Activated CD4-positive, CD25-positive, alpha-beta regulatory T cell treated with anti-CD3 and anti-CD28 coated beads, Interleukin-2, amount 50 U/mL, for 16 hours (primary cell): ENCODE measurements around the gene IL17F.

ENCODE experiments used
- DNase-seq: peaks from one replicate; pipeline ENCODE4 v3.0.0-alpha.2; 2020; ENCODE audit warnings: low read depth, low spot score

Gene IL17F

DNA sequence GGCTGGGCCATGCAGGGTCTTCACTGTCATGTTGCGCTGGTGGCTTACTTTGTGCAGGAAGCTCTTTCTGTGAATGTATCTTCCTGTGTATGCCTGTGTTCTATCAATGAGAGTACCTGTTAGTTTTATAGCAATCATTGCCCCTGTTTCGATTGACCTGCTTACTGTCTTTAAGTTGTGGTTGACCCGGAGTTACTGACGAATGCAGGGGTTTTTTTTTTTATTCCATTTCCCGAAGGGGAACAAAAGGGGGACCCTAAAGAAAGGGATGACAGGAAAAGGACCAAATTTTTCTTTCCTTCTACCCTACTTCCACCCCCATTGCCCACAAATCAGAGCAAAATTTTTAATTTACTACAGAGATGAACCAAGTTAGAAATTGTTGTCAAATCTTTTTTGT lies at the start of gene IL17F:
IL17F (minus strand) TSS at position 101 of the 400 bp plus-strand sequence; CDS start at position 30, 71 bp downstream.
- no peak for DNase-seq

- no peak for DNase-seq
These were observed 48.8 kb upstream of the IL17F start for GRCh38 chr6:52293067-52293466.

DNA sequence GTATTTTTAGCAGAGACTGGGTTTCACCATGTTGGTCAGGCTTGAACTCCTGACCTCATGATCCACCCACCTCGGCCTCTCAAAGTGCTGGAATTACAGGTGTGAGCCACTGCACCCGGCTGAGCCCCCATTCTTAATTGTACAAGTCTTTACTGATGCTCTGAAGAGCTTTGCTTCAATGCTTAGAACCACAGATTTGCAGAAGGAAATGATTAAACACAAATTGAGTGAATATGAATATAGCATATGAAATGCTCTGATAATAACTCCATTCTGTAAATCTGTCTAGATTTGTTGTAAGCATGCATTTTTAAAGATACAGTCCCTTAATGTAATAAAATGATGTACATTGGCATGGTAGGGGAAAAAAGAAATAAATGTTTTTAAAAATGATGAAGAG lies 44.5 kb upstream of the IL17F start:
- no peak for DNase-seq

- DNase-seq: no peak
These were observed 43.9 kb upstream of the IL17F start for GRCh38 chr6:52288216-52288615.

- DNase-seq: peak; percentile 27
These were observed 42.6 kb upstream of the IL17F start for GRCh38 chr6:52286798-52287432.

GRCh38 chr6:52285177-52286068 lies 41.1 kb upstream of the IL17F start:
- no peak for DNase-seq

DNA sequence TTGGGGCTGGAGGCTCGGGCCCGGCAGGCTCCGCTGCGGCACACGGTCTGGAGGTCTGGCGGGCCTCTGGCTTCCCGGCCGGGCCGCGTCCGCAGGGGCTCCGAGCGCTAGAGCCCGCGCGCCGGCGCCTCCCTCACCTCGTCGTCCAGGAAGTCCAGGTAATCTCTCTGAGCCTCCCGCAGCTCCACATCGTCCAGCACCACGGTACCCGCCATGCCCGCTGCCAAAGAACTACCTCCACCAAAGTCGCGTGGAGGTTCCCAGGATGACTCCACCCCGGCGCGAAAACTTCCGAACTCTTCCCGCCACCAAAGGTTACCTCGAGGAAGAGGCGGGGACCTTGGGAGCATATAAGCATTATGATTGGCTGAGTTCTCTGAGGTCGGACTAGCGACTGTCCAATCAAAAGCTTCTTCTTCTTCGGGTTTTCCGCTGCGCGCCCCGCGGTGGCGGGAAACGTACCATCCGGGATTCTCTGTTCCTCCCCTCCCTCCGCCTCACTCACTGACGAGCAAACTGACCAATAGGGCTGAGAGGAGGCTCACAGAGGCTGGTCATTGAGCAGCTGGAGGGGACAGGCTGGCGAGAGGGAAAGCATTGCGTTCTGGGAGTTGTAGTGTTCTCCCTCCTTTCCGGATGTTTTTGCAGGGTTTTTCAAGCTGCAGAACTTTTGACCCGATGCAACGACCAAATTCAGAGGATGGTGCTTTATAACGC lies 40.3 kb upstream of the IL17F start, which contains the start of gene MCM3:
MCM3 (minus strand) TSS at position 283 of the 717 bp plus-strand sequence; CDS start at position 215, 68 bp downstream.
- peak; percentile 88 for DNase-seq

GRCh38 chr6:52284131-52284459 lies 39.8 kb upstream of the IL17F start:
- DNase-seq: no peak

GRCh38 chr6:52283111-52283510 lies 38.8 kb upstream of the IL17F start:
- no peak for DNase-seq

GRCh38 chr6:52276130-52276529 lies 31.8 kb upstream of the IL17F start:
- no peak for DNase-seq

DNA sequence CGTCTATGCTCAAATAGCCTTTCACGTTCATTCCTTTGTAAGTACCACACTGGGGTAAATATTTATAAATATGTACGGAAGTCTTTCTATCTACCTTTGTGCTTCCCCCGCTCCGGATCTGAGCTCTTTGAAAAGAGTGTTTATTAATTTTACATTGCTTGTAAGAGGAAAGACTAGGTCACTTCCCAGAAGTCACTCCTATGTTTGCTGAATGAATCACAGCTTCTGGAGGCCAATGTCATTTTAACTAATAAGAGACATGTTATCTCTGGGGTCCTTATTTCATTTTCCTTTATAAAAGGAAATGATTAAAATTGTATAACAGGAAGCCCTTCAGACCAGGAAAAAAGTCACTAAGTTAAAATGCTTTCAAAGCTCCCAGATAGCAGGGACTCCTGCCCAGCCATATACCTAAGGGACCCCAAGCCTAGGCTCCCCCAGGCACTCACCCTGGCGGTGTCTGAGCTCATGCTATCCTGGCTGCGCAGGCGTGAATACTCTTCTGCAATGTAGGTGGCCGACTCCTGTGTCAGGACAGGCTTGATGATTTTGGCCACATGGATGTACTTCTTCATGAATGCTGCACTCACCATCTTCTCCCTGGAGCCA lies 27.7 kb upstream of the IL17F start:
- DNase-seq: no peak

GRCh38 chr6:52263709-52264540 lies 19.6 kb upstream of the IL17F start:
- peak; percentile 58 for DNase-seq

DNA sequence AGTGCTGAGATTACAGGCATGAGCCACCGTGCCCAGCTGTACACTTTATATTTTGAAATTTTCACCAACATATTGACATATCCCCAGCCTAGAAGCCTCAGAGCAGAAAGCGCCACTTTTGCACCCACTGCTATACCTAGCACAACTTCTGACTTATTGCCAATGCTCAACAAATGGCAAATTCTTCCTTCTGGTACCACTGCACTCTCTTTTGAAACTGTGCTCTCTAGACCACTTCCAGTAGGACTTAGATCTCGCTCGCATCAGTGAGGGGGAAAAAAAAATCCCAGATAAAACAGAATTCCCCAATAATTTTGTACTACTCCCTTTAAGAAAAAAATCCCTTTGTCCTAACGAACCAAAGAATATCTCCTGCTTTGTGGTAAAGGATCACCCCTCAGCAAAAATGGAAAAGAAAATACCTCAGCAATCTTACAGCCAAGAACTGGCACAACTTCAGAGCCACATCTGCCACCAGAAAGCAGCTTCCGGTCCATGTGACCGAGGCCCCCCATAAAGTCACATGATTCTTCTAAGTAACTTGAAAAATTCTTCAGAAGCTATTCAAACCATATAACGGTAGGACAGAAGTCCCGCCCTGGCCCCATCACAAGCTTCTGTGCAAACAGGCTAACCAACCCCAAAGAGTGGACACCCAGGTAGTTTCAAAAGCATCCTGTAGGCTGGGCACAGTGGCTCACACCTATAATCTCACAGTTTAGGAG lies 18.5 kb upstream of the IL17F start:
- no peak for DNase-seq

DNA sequence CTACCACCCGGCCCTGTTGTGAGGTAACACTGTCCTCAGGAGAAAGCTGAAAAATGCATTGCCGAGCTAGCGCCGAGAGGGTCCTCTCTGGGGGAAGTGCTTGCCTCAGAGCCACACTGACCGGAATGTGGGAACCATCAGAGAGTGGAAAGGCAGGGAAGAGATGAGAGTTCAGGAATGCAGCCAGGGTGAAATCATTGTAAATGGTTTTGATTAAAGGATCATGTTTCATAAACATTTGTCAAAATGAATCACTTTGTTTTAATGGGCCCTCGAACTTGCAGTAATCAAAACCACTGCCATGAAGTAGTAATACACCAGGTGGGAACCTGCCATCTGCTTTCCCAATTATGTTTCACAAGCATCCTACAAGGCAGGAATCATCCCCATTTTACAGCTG lies 16.9 kb upstream of the IL17F start:
- DNase-seq: no peak

GRCh38 chr6:52260634-52261033 lies 16.3 kb upstream of the IL17F start:
- DNase-seq: no peak

- no peak for DNase-seq
These were observed 11.1 kb upstream of the IL17F start for GRCh38 chr6:52255434-52255833.

- no peak for DNase-seq
These were observed 10.6 kb upstream of the IL17F start for GRCh38 chr6:52254731-52255378.

GRCh38 chr6:52253494-52253893 lies 9.2 kb upstream of the IL17F start:
- no peak for DNase-seq

DNA sequence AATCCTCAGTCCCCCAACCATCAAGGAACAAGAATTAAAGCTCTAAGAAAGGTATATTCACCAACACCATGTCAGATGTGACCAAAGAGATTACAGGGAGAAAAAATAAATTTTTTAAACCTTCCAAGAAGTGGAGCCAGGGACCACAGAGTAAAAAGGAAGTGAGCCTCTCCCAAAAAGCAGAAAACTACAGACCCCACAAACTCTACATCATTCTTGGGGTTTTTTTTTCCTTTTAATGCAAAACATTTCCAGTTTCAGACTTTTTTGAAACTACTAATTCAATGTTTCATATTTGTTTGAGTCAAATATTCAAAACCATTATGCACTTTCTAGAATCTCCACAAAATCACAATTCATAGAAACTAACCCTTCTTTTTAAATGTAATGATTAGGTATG lies 6.8 kb upstream of the IL17F start:
- no peak for DNase-seq

- no peak for DNase-seq
These were observed 4.8 kb upstream of the IL17F start for GRCh38 chr6:52249078-52249477.
